A549 (cell line): ENCODE data around the gene PCGF3.

Source experiments
- CBX2 ChIP-seq: fragments of 200-600 bp; sonication (generic); IDR thresholded peaks from 2 replicates; pipeline ENCODE4 v1.6.1; 2016; ENCODE audit warnings: low read depth, mild to moderate bottlenecking, borderline replicate concordance
- CEBPB ChIP-seq, 2 experiments: fragments of >200 bp in 1 of 2; sonication (Bioruptor Twin) in 1 of 2; formaldehyde crosslinking in 1 of 2; IDR thresholded peaks; 2 replicates each; pipeline ENCODE4 v1.6.1; 2012 to 2016
- POLR2A ChIP-seq: IDR thresholded peaks from 2 replicates; pipeline ENCODE4 v1.6.1; 2012; ENCODE audit warnings: mild to moderate bottlenecking, low read length
- RARB ChIP-seq: fragments of 250-450 bp; sonication (Bioruptor Pico); IDR thresholded peaks from 2 replicates; pipeline ENCODE4 v1.8.0; 2021; ENCODE audit warnings: mild to moderate bottlenecking, moderate library complexity
- SMC3 ChIP-seq: fragments of >200 bp; sonication (Bioruptor Twin); formaldehyde crosslinking; IDR thresholded peaks from 3 replicates; pipeline ENCODE4 v1.6.1; 2018; ENCODE audit warnings: inconsistent platforms
- SREBF2 ChIP-seq: fragments of 450-650 bp; IDR thresholded peaks from 2 replicates; pipeline ENCODE4 v1.6.1; 2014; ENCODE audit warnings: mild to moderate bottlenecking, moderate library complexity
- TP53 ChIP-seq: fragments of 250-450 bp; sonication (Bioruptor Pico); IDR thresholded peaks from 2 replicates; pipeline ENCODE4 v1.5.0; 2021; ENCODE audit warnings: mild to moderate bottlenecking, moderate library complexity
- TF ChIP-seq, protein P1 (sequence below): fragments of >200 bp; sonication (Bioruptor Twin); formaldehyde crosslinking; IDR thresholded peaks from 3 replicates; pipeline ENCODE4 v1.5.1; 2016

DNA sequence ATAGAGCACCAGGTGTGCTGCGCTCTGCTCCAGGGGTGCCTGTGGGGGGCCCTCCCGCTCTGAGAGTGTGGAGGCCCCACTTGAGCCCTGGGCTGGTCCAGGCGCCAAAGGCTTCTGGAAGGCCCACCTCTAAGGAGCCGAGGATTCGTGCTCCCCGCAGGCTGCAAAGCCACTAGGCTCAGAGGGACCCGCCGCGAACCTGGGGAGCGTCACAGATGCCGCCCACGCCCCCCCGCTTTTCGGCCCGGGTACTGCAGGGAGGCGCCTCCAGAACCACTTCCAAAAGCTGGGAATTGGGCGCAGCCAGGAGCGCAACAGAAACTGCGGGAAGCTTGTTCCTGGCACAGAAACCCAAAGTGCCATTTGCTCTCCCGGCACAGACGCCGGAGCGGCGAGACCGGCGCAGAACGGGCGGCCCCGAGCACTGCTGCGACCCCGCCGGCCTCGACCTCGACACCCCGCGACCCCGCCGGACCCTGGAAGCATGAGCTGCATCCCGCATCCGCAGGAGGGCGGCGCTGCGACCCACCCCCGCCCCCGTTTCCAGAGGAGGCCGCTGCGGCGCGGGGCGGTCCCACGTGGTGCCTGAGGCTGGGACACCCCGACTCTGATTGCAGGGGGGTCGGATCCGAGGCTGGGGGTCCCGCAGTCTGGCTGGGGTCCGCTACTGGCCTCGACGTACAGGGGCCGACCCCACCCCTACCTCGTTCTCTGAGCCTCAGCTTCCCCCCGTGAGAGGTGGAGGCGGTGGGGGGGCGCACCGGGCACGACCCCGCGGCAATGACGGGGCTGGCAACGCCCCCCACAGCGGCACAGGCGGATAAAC lies 89.5 kb downstream of the PCGF3 start:
- TF ChIP-seq CBX2 (no peak), CEBPB (IDR thresholded peaks at IDR 0.05) (no peak), POLR2A (no peak), SMC3 (no peak), SREBF2 (no peak), RARB (CRISPR knock-in tag) (no peak), TP53 (CRISPR knock-in tag) (no peak)
- TF ChIP-seq, protein P1, sequence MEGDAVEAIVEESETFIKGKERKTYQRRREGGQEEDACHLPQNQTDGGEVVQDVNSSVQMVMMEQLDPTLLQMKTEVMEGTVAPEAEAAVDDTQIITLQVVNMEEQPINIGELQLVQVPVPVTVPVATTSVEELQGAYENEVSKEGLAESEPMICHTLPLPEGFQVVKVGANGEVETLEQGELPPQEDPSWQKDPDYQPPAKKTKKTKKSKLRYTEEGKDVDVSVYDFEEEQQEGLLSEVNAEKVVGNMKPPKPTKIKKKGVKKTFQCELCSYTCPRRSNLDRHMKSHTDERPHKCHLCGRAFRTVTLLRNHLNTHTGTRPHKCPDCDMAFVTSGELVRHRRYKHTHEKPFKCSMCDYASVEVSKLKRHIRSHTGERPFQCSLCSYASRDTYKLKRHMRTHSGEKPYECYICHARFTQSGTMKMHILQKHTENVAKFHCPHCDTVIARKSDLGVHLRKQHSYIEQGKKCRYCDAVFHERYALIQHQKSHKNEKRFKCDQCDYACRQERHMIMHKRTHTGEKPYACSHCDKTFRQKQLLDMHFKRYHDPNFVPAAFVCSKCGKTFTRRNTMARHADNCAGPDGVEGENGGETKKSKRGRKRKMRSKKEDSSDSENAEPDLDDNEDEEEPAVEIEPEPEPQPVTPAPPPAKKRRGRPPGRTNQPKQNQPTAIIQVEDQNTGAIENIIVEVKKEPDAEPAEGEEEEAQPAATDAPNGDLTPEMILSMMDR, result no peak
